K562 (cell line): ENCODE results near the gene COL10A1. TPM values are rescaled to one million over a fixed set of nuclear protein-coding genes. Genes with fewer than 3 reads are reported as not detected.

ENCODE experiments used
- AFF4 ChIP-seq: sonication (generic); formaldehyde crosslinking; IDR thresholded peaks from 2 replicates; pipeline ENCODE4 v1.8.0; 2023; ENCODE audit warnings: mild to moderate bottlenecking, missing genetic modification reagents
- CREM ChIP-seq: IDR thresholded peaks from 2 replicates; pipeline ENCODE4 v1.6.1; 2014; ENCODE audit warnings: antibody characterized with exemption, low read depth
- CTBP1 ChIP-seq: fragments of 450-650 bp; IDR thresholded peaks from 2 replicates; pipeline ENCODE4 v1.6.1; 2016; ENCODE audit warnings: borderline replicate concordance
- E2F3 ChIP-seq: fragments of 250-450 bp; sonication (Bioruptor Pico); IDR thresholded peaks from 2 replicates; pipeline ENCODE4 v1.4.0; 2020; ENCODE audit warnings: mild to moderate bottlenecking
- ELF1 ChIP-seq: fragments of 200-800 bp; sonication (Bioruptor generic); IDR thresholded peaks from 2 replicates; pipeline ENCODE4 v1.6.1; 2016; ENCODE audit warnings: missing genetic modification characterization, missing compliant biosample characterization
- ELF4 ChIP-seq: fragments of 450-650 bp; formaldehyde crosslinking; IDR thresholded peaks from 2 replicates; pipeline ENCODE4 v1.4.0; 2022; ENCODE audit warnings: missing genetic modification characterization
- MNT ChIP-seq, 2 experiments: fragments of 450-650 bp; conservative IDR thresholded peaks; 2 replicates each; pipeline ENCODE4 v1.6.1; 2017; ENCODE audit warnings: mild to moderate bottlenecking in 2 of 2, moderate library complexity in 2 of 2
- RBBP5 ChIP-seq: fragments of 200-600 bp; sonication (generic); IDR thresholded peaks from 2 replicates; pipeline ENCODE4 v1.6.1; 2012; ENCODE audit warnings: borderline replicate concordance, mild to moderate bottlenecking, low read length, control low read depth, inconsistent platforms; ENCODE audit not compliant: insufficient read depth, poor library complexity, severe bottlenecking
- RBM22 ChIP-seq: fragments of 200-400 bp; formaldehyde crosslinking; IDR thresholded peaks from 2 replicates; pipeline ENCODE4 v1.6.1; 2018; ENCODE audit warnings: low read length, low read depth; ENCODE audit not compliant: poor library complexity, severe bottlenecking
- STAT6 ChIP-seq: sonication (generic); formaldehyde crosslinking; IDR thresholded peaks from 2 replicates; pipeline ENCODE4 v1.8.1; 2023; ENCODE audit warnings: mild to moderate bottlenecking, missing genetic modification reagents
- TCF3 ChIP-seq: sonication (generic); formaldehyde crosslinking; IDR thresholded peaks from 2 replicates; pipeline ENCODE4 v1.4.0; 2020; ENCODE audit warnings: mild to moderate bottlenecking, missing genetic modification reagents
- TEAD1 ChIP-seq, 2 experiments: fragments of 450-650 bp in 1 of 2; sonication (generic) in 1 of 2; formaldehyde crosslinking; IDR thresholded peaks; 2 replicates each; pipeline versions ENCODE4 v1.4.0 to v1.8.0; 2020 to 2022; ENCODE audit warnings: mild to moderate bottlenecking in 2 of 2, missing genetic modification reagents in 1 of 2
- THAP12 ChIP-seq: fragments of 250-450 bp; sonication (Bioruptor Pico); IDR thresholded peaks from 2 replicates; pipeline ENCODE4 v1.9.0; 2021; ENCODE audit warnings: mild to moderate bottlenecking, inconsistent platforms
- ZFPM2 ChIP-seq: fragments of 250-450 bp; sonication (Bioruptor Pico); IDR thresholded peaks from 2 replicates; pipeline ENCODE4 v1.5.1; 2022; ENCODE audit warnings: mild to moderate bottlenecking
- ZKSCAN1 ChIP-seq: fragments of 150-350 bp; IDR thresholded peaks from 2 replicates; pipeline ENCODE4 v1.6.1; 2016; ENCODE audit warnings: low read depth, low read length
- polyA plus RNA-seq, 8 experiments: library from polyadenylated mRNA; depleted of rRNA in 4 of 8; stranded (reverse) in 5 of 8; unstranded in 3 of 8; fragments of >200 nt; fragmentation: Nextera tagmentation in 2 of 8; fragmentation: Illumina TruSeq in 1 of 8; extraction: Ambion mirVana in 2 of 8; extraction: Trizol in 1 of 8; gene quantifications; 2 replicates each; pipeline versions ENCODE4 v1.2.1 to v1.2.3, GENCODE V29; 2011 to 2014; ENCODE audit warnings: inconsistent platforms in 1 of 8, missing spikeins in 1 of 8
- total RNA-seq, 7 experiments: library from RNA; depleted of rRNA in 6 of 7; stranded (reverse); fragments of >200 nt in 6 of 7; fragmentation: Illumina TruSeq in 2 of 7; extraction: Trizol in 2 of 7; gene quantifications; 2 replicates each; pipeline versions ENCODE4 v1.2.1 to v1.2.3, GENCODE V29; 2011 to 2021; ENCODE audit warnings: low replicate concordance in 1 of 7

The COL10A1 gene
- total and polyA plus RNA-seq, 9 of the 15 experiments (the other 6 are each of a cell fraction or from before 2014, with no cell fraction given): 0.06 to 0.08 TPM; not detected in 7

GRCh38 chr6:116100419-116101301, 25.3 kb downstream of the COL10A1 start, which contains the start of gene NT5DC1 (continued):
- TF ChIP-seq STAT6: peak; percentile 47; the same call in 1 of the 2 replicates
- 0 out of 2 replicates have a peak, but pooled peaks have one; percentile 82 for TF ChIP-seq AFF4 (CRISPR knock-in tag)
- no peak for TF ChIP-seq THAP12 (CRISPR knock-in tag)
- TF ChIP-seq ELF1 (tag): 0 out of 2 replicates have a peak, but pooled peaks have one; percentile 28
- TF ChIP-seq ELF4 (CRISPR knock-in tag): no peak
- TF ChIP-seq ZKSCAN1: 0 out of 2 replicates have a peak, but pooled peaks have one; percentile 25
- no peak for TF ChIP-seq RBM22
- 0 out of 2 replicates have a peak, but pooled peaks have one; percentile 40 for TF ChIP-seq E2F3 (CRISPR knock-in tag)
- TF ChIP-seq TEAD1 (CRISPR knock-in tag; IDR thresholded peaks at IDR 0.05): 0 out of 4 replicates have a peak, but pooled peaks of 1 of the 2 experiments have one; percentile 20
- no peak for TF ChIP-seq TCF3
- TF ChIP-seq CTBP1: peak; percentile 97
- no peak for TF ChIP-seq ZFPM2
- peak in 1 of 2 experiments; percentile 65; a peak in 2 of 4 replicates for TF ChIP-seq MNT (conservative IDR thresholded peaks at IDR 0.05)
- TF ChIP-seq CREM: peak; percentile 14
- peak; percentile 87 for TF ChIP-seq RBBP5
